TTC549 (cell line): ENCODE data around the gene ABCC11.
"Not testable (repeated sequence)": the region's sequence is repeated elsewhere in the genome, so short reads cannot be mapped to it uniquely, and the experiment has no call there.

ENCODE experiments used
- FAIRE-seq: peaks from 2 replicates; lab custom pipeline; 2012; peaks lifted over from hg19 to GRCh38; lab: Jason Lieb, UNC

Gene ABCC11

DNA sequence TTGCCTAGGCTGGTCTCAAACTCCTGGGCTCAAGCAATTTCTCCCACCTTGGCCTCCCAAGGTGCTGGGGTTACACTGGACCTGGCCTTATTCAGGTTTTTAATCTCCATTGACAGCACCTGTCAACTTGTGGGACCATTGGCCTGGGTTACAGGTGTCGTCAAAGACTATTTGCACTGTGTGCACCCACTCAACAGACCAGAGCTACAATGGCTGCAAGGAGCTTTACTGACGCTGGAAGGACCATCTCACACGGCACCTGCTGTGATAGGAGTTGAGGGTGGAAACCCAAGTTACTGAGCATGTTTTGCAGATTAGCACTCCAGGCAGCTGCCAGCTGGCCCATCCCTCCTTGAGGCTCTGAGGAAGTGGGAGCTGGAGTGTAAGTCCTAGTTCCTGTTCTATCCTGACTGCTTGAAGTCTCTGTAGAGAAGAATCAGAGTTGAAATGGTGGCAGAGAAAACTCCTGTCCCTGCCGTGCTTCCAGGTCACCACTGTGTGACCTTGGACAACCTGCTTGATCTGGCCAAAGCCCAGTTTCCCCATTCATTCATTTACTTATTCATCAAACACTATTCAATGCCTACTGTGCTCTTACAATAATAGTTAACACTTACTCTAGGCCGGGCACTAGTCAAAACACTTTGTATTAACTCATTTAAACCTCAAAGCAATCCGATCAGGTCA, 45.7 kb downstream of the ABCC11 start:
- no peak for FAIRE-seq

DNA sequence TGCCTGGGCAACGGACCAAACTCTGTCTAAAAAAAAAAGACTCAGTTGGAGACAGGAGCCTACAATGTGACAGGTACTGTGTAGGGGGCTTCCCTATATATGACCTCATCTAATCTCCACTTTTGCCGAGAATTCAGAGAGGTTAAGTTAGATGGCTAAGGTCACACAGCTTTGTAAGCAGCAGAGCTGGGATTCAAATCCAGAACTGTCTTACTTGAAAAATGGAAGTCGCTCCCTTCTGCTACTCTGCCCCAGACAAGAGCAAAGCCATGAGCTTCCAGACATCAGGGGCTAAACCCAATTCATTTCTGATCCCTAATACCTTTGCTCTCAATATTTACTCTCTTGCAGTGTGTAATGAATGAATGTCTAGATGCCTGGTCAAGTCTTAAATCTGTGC, 50.0 kb downstream of the ABCC11 start:
- FAIRE-seq = no peak

DNA sequence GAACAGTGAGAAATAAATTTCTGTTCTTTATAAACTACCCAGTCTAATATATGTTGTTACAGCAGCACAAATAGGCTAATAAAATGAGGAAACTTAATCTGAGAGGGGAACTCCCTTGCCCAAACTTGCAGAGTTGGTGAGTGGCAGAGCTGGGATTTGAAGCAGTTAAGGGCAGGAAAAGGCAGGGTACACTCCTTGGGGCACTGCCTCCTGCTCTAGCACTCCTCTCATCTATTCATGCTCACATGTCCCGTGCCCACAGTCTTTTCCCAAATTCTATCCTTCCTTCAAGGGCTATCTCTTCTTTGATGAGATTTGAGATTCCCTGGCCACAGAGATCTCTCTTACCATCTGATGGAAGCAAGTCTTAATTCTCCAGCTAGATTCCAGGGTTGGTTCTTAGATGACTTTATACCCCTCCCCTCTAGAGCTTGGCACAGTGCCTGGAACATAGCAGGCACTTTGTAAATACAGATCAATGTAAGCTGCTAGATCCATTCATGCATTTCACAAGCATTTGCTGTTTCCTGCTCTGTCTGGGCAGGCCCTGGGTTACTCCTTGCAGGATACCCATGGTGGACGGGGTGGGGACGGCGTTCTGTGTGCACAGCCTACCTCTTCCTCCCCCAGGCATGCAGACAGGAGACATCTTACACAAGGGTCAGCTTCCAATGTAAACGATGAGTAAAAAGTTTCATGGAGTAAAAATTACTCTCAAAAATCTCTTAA, 52.3 kb downstream of the ABCC11 start:
- no peak for FAIRE-seq

DNA sequence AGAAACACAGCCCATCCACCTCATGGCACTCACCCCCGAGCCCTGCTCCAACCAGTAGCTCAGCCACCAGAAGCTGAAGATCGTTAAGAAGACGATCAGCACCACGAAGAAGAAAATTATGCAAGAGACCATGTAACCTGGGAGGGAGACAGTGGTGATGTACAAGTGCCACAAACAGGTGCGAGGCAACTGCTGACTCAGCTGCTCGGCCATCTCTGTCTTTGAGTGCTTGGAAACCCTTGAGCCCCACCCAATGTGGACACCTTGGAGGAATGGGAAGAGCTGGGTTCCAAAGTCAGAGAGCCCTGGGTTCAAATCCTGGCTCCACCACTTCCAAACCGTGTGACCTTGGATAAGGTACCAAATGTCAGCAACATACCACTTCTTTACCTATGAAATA, 53.5 kb downstream of the ABCC11 start:
- no peak for FAIRE-seq

DNA sequence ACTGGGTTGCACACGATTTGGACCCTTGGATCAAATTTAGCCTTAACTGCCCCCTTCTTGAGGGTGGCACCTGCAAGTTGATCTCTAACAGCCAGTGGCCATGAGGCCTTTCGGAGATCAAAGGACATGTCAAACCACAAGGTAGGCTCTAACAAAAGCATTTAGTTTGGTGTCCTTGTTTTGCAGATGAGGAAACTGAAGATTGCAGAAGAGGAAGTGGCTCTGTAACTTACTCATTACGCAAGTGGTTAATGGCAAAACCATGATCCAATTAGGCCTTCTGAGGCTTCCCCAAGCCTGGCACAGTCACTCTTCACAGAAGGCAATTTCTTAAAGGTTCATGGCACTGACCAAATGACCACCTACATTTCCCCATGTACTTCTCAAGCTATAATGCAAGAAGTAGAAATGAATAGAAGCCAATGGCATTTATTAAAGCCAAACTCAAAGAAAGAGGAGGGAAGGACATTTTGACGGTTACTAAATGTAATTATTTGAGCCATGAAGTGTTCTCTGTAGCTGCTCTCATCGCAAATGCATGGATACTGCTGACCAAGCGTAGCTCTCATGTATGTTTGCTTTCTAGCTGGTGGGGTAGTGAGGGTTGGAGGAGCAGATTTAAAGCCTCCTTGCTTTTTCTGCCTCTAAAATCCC, 58.8 kb downstream of the ABCC11 start:
- no peak for FAIRE-seq

DNA sequence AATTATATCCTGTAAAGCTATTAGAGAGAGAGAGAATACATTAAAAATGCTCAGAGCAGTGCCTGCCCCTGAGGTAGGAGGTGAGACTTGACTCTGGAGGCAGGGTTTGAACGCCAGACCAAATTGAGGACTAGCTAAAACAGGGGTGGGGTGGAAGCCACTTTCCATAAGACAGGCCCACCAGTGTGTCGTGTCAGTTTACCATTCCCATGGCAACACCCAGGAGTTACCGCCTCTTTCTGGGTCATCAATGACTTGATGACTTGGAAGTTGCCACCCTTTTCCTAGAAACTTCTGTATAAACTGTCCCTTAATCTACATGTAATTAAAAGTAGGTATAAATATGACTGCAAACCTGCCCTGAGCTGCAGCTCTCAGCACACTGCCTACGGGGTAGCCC, 59.6 kb downstream of the ABCC11 start:
- no peak for FAIRE-seq

- no peak for FAIRE-seq
Measured at GRCh38 chr16:48184681-48185080, 62.7 kb downstream of the ABCC11 start.

DNA sequence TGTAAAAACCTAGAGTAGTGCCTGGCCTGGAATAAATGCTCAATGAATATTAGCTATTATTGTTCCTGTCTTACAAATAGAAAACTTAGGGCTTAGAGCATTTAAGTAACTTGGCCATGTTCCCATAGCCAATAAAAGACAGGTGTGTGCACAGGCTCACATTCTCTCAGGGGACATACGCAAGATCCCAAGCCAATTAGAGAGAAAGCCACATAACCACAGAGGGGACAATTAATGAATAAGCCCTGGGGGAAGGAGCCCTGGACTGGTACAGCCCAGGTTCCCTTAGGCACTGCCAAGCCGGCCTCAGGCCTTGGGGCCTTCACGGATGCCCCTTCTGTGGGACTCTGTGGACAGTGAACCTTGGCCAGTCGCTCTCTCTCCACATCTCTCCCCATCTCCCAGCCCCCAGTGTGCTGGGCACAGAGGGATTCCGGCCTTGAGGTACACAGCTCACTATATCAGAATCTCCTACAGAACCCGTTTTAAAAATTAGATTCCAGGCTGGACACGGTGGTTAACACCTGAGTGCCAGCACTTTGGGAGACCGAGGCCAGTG, 64.3 kb downstream of the ABCC11 start:
- FAIRE-seq = no peak

DNA sequence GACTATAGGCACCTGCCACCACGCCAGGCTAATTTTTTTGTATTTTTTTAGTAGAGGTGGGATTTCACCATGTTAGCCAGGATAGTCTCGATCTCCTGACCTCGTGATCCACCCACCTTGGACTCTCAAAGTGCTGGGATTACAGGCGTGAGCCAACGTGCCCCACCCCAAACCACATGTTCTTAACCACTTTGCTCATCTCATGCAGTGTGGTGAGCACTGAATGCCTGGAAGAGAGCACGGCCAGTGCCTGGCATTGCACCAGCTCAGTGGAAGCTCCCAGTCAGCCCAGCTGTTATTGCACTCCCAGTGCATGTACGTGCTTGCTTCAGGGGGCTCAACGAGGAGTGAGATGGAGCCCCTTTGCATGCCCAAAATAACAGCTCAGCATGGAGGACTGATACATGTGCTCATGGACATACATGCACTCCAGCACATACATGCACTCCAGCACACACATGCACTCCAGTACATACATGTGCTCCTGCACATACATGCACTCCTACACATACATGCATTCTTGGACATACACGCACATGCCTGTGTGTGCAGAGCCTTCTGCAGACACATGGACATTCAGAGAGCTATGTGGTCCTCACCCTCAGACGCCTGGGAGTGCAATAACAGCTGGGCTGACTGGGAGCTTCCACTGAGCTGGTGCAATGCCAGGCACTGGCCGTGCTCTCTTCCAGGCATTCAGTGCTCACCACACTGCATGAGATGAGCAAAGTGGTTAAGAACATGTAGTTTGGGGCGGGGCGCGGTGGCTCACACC, 65.4 kb downstream of the ABCC11 start:
- not testable (repeated sequence) for FAIRE-seq

DNA sequence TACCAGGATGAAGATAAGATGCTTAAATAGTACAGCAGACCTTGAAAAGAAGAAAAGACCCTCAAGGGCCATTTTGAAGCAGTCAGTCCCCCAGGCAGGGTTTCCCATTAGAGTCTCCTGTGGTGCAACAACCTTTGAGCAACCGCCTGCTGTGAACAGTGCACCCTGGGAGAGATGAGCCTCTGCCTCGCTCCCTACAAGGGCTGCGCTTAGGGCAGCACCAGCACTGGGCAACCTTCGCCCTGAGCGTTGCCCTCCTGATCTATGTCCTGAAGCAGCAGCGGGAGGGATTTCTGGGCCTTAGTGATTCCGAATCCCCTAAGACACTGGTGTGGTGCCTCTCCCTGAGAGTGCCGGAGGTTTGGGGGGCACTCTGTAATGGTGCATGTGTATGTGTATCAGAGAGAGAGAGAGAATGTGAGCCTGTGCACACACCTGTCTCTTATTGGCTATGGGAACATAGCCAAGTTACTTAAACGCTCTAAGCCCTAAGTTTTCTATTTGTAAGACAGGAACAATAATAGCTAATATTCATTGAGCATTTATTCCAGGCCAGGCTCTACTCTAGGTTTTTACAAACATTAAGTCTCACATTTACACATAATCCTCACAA, 66.4 kb downstream of the ABCC11 start:
- no peak for FAIRE-seq

- FAIRE-seq = no peak
Measured at GRCh38 chr16:48176635-48177408, 70.5 kb downstream of the ABCC11 start.

DNA sequence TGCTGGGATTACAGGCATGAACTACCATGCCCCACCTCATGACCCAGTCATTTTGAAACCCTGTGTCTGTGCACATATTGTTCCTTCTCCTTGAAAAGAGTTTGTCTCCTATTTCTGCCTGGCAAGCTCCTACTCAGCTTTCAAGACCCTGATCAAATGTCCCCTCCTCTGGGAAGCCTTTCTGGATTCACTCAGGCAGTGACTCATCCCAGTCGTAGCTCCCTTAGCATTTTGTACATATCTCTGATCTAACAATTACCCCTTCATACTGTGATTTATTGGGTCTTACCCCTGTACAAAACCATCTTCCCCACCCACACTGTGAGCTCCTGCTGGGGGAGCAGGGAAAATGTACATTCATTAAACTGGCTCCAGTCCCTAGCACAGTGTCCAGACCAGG, 73.5 kb downstream of the ABCC11 start:
- no peak for FAIRE-seq

- no peak for FAIRE-seq
Measured at GRCh38 chr16:48172682-48173081, 74.7 kb downstream of the ABCC11 start.

- FAIRE-seq = no peak
Measured at GRCh38 chr16:48169896-48170295, 77.4 kb downstream of the ABCC11 start.

GRCh38 chr16:48168075-48168474, 79.3 kb downstream of the ABCC11 start:
- FAIRE-seq = no peak

- not testable (repeated sequence) for FAIRE-seq
Measured at GRCh38 chr16:48166617-48167016, 80.7 kb downstream of the ABCC11 start.

- no peak for FAIRE-seq
Measured at GRCh38 chr16:48165961-48166578, 81.3 kb downstream of the ABCC11 start.

DNA sequence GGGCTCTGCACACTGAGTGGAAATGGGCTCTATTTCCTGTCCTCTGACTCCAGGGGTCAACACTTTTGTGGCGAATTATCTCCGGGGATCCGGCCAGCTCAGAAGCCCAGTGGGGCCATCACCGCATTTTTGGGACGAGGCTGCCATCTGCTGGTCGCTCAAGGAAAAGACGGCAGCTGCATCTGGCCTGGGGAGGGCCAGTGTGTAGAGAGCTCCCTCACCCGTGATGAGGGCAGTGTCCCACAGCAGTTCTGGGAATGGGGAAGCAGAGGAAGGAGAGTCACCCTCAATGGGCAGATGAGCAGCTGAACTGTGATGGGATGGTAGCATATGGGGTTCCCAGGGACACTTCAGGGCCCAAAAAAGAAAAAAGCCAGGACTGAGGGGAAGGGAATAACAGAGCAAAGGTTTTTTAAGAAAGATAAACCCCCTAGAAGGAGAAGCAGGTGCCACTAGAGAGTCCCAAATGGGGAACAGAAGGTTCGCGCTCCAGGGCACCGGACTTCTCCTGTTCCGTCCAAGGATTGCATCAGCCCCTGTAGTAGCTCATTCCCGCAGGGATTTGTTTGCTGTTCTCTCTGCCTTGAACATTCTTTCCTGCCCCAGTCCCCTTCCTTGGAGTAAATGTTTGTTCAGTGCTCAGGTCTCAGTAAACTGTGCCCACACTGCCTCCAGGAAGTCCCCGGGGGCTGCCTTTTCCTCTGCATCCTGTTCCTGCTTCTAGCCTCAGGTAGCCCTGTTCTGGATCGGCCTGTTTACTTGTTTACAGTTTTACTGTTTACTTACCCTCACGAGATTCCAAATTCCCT, 82.2 kb downstream of the ABCC11 start:
- no peak for FAIRE-seq

- no peak for FAIRE-seq
Measured at GRCh38 chr16:48162839-48163410, 84.4 kb downstream of the ABCC11 start.
